Measurements from ENCODE around the gene ENO1. TPM values are rescaled to one million over a fixed set of nuclear protein-coding genes. Genes with fewer than 3 reads are reported as not detected.
A peak's percentile ranks its signal among the peaks of the same experiment; 100 is the strongest.

The ENO1 gene
- total and polyA plus RNA-seq, 9 of the 15 experiments (the other 6 are each of a cell fraction or from before 2014, with no cell fraction given) = 2,249 to 7,472 (median 2,868) TPM

DNA sequence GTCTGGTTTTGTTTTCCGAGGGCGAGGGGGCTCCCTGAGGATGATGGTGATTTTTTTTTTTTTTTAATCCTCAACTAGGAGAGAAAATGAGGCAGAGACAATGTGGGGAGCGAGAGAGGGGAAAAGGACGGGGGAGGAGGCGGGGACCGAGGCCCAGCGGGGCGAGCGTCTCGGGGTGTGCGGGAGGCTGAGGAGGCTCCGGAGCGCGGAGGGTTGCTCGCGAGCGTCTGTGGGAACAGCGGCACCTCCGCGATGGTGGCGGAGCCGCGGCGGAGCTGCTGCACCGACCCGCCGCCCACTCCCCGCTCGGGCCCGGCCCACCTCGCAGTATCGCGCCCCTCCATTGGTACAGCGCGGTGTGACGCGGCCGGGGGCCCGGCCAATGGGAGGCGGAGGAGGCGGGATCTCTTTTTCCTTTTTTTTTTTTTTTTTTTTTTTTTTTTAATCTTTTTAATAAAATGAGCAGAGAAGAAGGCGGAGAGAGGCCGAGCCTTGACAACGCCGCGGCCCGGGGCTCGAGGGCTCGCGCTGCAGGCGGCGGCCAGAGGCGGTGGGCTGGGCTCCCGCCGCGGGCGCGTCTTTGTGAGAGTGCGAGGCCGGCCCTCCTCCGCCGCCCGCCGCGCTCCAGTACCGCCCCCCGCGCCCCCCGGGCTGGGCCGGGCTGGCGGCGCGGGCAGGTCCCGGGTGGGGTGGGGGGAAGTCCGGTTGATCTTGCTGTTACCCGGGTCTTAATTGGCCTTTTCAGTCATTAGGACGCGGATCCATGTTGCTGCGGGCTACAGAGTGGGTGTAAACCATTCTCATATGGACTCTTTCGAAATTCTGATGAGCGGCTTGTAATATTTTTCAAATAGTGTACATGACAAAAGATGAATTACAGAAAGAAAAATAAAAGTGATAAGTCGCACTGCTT is 60.8 kb downstream of the ENO1 start, which contains the start of gene RERE (continued):
- TF ChIP-seq ZNF609 (CRISPR knock-in tag; IDR thresholded peaks at IDR 0.05; ENCODE audit: borderline replicate concordance) (no peak), ID3 (CRISPR knock-in tag; IDR thresholded peaks at IDR 0.05) (no peak), ID3 (tag; IDR thresholded peaks at IDR 0.05) (0 out of 2 replicates have a peak, but pooled peaks have one; percentile 59), CBX1 (IDR thresholded peaks at IDR 0.05; ENCODE audit: low read depth) (no peak), FOXA1 (IDR thresholded peaks at IDR 0.05; ENCODE audit: borderline replicate concordance) (no peak), POLR2AphosphoS5 (IDR thresholded peaks at IDR 0.05; ENCODE audit: control insufficient read depth, insufficient read depth, low read depth, low read length) (peak; percentile 90), CREM (IDR thresholded peaks at IDR 0.05; ENCODE audit: low read depth) (peak; percentile 93), DNMT1 (IDR thresholded peaks at IDR 0.05) (no peak), SRSF3 (IDR thresholded peaks at IDR 0.05; ENCODE audit: insufficient read depth, low read length) (no peak), WHSC1 (IDR thresholded peaks at IDR 0.05; ENCODE audit: low read length) (no peak), ELF2 (CRISPR knock-in tag; IDR thresholded peaks at IDR 0.05) (no peak), ZKSCAN3 (CRISPR knock-in tag; IDR thresholded peaks at IDR 0.05) (no peak), NFYB (IDR thresholded peaks at IDR 0.05; ENCODE audit: extremely low read depth, insufficient read length) (peak; percentile 90), SUPT5H (IDR thresholded peaks at IDR 0.05) (peak; percentile 98), STAT5B (CRISPR knock-in tag; IDR thresholded peaks at IDR 0.05) (no peak), SMARCC2 (IDR thresholded peaks at IDR 0.05; ENCODE audit: low read depth) (0 out of 2 replicates have a peak, but pooled peaks have one; percentile 24), ADNP (tag; IDR thresholded peaks at IDR 0.05) (no peak), NCOA1 (IDR thresholded peaks at IDR 0.05; ENCODE audit: low read depth) (no peak), CTCF (IDR thresholded peaks at IDR 0.05 in 2 of 3, conservative IDR thresholded peaks at IDR 0.05 in 1 of 3; ENCODE audit: insufficient read depth in 2 of 3, low read depth in 1 of 3, low read length in 3 of 3) (peak in 2 of 3 experiments; percentile 32 to 46; a peak in 3 of 6 replicates)
- TF ChIP-seq, protein P1, sequence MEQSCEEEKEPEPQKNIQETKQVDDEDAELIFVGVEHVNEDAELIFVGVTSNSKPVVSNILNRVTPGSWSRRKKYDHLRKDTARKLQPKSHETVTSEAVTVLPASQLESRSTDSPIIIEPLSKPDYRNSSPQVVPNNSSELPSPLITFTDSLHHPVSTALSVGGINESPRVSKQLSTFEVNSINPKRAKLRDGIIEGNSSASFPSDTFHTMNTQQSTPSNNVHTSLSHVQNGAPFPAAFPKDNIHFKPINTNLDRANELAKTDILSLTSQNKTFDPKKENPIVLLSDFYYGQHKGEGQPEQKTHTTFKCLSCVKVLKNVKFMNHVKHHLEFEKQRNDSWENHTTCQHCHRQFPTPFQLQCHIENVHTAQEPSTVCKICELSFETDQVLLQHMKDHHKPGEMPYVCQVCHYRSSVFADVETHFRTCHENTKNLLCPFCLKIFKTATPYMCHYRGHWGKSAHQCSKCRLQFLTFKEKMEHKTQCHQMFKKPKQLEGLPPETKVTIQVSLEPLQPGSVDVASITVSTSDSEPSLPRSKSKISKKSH (CRISPR knock-in tag; IDR thresholded peaks at IDR 0.05) = no peak
